Stimulated activated CD4-positive, alpha-beta T cell treated with anti-CD3 and anti-CD28 coated beads, Interleukin-1b, Interleukin-23, amount 100 ng/mL, for 4 hours (primary cell): ENCODE measurements around the gene ENO2.
"Not testable (repeated sequence)": the region's sequence is repeated elsewhere in the genome, so short reads cannot be mapped to it uniquely, and the experiment has no call there.

Source experiments
- DNase-seq, 2 donors: peaks; one replicate each; pipeline ENCODE4 v3.0.0-alpha.2; 2020; ENCODE audit warnings: low read depth in 2 of 2

Gene ENO2

DNA sequence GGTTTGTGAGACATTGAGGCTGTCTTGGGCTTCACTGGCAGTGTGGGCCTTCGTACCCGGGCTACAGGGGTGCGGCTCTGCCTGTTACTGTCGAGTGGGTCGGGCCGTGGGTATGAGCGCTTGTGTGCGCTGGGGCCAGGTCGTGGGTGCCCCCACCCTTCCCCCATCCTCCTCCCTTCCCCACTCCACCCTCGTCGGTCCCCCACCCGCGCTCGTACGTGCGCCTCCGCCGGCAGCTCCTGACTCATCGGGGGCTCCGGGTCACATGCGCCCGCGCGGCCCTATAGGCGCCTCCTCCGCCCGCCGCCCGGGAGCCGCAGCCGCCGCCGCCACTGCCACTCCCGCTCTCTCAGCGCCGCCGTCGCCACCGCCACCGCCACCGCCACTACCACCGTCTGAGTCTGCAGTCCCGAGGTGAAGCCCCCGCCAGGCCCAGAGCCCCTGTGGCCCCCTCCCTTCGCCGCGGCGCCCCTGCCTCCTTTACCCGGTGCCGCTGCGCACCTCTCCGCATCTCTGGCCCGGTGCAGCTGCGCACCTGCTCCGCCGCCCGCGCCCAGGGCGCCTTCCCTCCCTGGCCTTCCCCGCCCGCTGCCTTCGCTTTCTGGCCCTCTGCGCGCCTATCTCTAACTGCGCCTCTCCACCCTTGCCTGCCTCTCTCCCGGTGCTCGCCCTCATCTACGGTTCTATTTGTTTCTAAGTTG lies at the start of gene ENO2:
Gene ENO2, plus strand, starts transcription at position 335 of the 701 bp plus-strand sequence. CDS start 1,253 bp downstream, outside the sequence.
- peak; percentile 78 to 82 for DNase-seq

DNA sequence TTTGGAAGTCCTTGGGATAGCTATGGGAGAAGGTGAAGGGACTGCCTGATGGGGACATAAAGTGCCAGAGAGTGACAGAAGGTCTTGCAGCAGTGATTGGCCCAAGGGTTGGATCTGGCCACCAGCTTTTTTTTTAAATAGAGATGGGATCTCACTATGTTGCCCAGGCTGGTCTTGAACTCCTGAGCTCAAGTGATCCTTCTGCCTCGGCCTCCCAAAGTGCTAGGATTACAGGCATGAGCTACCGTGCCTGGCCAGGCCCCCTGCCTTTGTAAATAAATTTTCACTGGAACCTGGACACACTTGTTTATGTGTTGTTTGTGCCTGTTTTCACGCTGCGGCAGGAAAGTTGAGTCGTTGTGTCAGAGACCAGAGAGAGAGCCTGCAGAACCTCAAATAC lies 49.1 kb upstream of the ENO2 start:
- not testable (repeated sequence) for DNase-seq

DNA sequence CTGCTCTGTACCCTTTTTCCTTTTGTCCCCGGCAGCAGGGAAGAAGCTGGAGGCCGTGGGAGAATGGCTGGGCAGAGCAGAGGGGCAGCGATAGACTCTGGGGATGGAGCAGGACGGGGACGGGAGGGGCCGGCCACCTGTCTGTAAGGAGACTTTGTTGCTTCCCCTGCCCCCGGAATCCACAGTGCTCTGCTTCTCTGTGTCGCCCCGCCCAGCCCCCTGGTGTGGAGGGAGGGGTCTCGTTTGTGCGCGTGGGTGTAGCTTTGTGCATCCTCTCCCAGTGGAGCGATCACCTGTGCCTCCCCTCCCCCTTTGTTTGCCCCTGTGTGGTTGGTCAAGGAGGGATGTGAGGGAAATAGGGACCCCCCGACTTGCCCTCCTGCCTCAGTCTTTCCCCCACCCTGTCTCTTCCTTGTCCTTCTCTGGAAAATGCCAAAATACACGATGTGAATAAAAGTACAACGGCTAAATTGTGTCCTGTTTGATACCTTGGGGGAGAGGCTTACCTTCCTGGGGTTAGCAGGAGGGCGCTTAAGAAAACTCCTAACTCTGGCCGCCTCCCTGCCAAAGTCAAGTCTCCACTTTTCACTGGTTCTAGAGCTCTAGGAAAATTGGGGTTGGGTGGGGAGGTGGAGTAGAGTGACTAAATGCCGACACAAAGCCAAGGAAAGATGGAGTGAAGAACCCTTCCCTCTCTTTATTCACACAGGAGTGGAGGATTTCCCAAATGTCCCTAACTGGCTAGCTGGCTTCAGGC lies 48.0 kb upstream of the ENO2 start:
- no peak for DNase-seq

DNA sequence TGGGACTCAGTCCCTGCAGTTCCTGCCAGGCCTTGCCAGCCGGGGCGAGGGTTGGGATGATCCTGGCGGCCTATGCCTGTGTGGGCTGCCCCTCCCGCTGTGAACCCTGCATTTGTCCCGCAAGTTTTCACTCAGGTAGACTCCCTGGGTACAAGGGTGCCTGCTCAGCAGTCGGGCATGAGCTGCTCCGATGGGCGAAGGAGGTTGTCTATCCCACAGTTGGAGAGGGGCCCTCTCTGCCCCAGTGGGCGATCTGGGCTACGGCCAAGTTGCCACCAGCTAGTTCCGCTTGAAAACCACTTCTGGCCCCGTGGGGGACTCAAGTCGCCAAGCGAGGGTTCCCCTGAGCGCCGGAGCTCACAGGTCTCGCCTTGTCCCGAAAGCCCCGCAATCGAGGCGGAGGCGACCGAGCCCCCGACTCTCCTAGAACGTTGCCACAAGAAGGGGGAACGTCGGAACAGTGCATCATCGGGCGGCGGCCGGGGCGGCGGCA lies 47.4 kb upstream of the ENO2 start:
- DNase-seq, result no peak

DNA sequence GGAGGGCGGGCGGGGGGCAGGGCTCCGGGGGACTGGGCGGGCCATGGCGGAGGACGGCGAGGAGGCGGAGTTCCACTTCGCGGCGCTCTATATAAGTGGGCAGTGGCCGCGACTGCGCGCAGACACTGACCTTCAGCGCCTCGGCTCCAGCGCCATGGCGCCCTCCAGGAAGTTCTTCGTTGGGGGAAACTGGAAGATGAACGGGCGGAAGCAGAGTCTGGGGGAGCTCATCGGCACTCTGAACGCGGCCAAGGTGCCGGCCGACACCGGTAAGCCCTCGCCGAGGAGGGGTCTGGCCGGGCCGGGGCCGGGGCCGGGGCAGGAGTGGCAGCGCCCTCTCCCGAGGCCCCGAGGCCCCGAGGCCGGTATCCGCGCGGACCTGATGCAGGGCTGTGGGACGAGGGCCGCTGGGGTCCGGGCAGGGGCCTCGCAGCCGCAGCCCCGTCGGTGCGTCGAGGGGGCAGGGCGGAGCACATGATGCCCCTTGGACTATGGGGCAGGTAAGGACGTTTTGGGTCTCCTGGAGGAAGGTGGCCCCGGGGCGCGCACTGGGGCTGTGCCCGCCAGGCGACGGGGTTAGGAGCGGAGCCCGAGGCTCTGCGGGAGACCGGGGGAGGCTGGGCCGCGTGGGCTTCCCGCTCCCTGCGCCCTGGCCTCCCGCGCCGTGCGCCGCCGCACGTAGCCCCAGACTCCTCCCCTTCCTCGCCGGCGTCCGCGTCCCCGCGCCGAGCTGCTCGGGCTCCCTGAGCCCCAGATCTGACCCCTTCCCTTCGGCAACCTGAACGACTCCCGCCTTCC lies 46.8 kb upstream of the ENO2 start, which contains the start of gene TPI1:
Gene TPI1, plus strand, starts transcription at position 119 of the 798 bp plus-strand sequence. Its CDS starts 36 bp downstream, at position 155.
- peak; percentile 73 to 82 for DNase-seq

DNA sequence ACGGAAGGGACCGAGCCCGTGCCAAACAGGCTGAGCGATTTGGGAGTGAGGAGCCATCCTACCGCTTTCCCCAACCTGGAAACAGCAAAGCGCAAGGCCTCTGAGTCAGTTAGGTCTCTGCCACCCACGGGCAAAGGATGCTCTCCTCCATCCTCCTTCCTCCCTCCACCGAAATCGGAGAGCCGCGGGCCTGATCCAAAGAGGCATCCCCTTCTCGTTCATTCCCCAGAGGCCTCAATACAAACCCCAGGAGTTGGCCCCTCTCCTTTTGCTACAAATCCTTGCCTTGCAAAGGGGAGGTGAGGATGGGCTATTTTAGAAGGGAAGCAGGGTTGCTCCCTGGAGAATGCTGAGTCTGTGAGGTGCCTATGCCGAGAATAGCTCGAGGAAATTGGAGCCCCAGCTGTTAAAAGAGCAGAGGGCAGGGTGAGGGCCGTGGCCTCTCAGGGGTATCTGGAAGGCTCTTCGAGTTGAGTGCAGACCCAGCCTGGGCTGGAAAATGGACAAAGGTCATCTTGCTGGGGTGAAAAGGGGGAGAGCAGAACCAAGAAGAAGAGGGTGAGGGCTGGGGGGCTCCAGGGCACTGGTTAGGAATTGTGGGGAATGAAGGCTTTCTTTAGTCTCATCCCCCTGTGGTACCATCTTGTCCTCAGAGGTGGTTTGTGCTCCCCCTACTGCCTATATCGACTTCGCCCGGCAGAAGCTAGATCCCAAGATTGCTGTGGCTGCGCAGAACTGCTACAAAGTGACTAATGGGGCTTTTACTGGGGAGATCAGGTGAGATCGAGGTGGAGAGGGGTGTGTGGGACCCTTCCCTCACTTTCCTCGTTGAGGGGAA lies 46.0 kb upstream of the ENO2 start:
- peak in 1 of 2 donors; percentile 33 for DNase-seq

DNA sequence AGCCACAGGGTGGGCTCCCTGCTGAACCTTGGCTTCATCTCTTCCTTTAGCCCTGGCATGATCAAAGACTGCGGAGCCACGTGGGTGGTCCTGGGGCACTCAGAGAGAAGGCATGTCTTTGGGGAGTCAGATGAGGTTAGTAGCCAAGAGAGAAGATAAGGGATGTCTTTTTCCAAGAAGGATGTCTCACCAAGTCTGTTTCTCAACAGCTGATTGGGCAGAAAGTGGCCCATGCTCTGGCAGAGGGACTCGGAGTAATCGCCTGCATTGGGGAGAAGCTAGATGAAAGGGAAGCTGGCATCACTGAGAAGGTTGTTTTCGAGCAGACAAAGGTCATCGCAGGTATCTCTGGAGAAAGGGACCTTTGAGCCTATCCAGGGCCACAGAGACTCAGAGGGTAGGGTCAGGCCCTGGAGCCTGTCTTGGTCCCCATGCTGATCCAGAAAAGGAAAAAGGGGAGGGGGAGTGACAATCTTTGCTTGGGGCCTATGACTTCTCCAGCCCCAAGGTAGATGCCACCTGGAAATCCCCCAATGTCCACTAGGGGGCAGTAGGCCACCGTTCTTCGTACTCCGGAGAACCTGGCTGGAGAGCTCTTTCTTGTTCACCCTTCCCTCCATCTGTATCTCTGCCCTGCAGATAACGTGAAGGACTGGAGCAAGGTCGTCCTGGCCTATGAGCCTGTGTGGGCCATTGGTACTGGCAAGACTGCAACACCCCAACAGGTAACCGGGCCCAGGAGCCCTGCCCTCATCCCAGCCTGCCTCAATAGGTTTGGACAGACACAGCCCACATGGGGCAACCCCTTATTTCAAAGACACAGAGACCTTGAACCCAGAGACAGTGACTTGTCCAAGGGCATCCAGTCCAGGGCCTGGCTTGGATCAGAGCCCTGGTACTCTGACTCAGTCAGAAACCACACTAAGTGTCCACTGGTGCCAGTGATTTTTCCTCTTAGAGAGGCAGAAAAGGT lies 45.0 kb upstream of the ENO2 start:
- peak; percentile 69 to 86 for DNase-seq

DNA sequence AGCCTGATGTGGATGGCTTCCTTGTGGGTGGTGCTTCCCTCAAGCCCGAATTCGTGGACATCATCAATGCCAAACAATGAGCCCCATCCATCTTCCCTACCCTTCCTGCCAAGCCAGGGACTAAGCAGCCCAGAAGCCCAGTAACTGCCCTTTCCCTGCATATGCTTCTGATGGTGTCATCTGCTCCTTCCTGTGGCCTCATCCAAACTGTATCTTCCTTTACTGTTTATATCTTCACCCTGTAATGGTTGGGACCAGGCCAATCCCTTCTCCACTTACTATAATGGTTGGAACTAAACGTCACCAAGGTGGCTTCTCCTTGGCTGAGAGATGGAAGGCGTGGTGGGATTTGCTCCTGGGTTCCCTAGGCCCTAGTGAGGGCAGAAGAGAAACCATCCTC lies 44.1 kb upstream of the ENO2 start:
- DNase-seq, result not testable (repeated sequence)

DNA sequence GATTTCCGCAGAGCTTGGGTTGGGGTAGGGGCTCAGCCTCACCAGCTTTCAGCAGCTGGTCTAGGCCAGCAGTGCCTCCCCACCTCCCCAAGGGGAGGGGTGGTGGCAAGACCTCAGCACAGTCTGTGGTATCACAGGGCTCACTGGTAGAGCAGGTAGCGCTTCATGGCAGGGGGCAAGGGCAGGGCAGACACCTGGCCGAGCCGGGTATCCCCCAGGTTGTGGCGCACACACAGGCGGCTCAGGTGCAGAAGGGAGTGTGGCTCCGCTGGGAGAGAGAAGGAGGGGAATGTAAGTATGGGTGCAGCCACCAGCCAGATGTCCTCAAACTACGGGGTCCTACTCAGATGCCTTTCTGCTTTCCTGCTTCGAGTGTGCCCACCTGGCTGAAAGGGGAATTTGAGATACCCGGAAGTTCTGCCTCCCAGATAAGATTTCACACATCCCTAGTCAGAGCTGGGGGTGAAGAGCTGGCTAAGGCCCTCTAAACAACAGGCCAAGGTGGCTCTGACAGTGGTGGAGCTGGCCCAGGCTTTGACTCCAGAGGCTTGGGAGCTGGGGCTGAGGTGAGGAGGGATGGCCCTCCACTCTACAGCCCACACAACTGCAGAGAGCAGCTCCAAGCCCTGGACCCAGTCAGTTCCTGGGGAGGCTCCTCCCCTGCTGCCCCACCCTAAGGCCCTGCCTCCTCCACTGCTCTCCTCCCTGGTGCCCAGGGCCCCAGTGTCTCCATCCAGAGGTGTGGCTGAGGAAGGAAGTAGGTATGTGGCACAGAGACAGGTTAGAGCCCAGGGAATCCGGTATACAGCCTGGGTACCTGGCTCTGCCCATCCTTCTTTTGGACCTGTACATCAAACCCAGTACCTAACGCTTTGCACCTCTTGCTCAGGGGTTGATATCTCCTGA lies 43.1 kb upstream of the ENO2 start:
- DNase-seq, result peak in 1 of 2 donors; percentile 36

DNA sequence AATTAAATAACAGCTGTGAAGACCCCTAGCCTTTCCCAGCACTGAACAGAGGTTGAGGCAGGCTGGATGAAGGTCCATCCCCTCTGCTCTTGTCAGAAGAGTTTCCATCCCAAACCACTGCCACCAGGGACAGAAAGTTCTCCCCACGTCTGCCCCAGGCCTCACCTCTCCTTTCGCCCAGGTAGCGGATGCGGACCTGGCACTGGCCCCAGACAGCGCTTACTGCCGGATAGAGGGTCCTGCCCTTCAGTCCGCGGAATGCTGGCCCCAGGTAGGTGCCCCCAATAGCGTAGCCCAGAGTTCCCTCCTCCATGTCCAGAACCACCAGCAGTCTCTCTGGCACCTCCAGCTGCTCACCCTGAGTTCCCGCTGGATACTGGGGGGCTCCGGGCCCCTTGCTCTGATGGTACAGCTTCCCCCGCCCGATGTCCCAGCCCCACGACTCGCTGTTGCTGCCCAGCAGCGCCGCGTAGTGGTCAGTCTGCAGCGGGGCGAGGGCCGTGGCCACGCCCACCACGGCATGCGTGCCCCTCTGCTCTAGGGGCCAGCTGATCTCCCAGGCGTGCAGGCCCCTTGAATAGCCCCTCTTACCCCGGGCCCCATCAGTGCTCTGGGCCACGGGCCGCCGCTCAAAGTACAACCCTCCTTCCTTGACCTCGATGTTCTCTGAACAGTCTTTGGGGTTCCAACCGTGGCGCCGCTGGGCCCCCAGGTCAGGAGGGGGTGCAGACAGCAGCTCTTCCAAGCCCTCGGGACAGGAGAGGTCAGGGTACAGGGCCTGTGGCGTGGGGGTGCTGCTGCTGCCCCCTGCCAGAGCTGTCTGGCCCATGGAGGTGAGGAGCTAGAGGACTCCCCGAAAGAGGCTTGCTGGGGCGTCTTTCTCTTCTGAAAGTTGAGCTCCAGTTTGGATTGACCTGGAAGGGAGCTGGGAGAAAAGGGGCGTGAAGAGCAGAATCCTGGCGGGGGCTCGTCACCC lies 42.0 kb upstream of the ENO2 start:
- peak; percentile 69 to 84 for DNase-seq

DNA sequence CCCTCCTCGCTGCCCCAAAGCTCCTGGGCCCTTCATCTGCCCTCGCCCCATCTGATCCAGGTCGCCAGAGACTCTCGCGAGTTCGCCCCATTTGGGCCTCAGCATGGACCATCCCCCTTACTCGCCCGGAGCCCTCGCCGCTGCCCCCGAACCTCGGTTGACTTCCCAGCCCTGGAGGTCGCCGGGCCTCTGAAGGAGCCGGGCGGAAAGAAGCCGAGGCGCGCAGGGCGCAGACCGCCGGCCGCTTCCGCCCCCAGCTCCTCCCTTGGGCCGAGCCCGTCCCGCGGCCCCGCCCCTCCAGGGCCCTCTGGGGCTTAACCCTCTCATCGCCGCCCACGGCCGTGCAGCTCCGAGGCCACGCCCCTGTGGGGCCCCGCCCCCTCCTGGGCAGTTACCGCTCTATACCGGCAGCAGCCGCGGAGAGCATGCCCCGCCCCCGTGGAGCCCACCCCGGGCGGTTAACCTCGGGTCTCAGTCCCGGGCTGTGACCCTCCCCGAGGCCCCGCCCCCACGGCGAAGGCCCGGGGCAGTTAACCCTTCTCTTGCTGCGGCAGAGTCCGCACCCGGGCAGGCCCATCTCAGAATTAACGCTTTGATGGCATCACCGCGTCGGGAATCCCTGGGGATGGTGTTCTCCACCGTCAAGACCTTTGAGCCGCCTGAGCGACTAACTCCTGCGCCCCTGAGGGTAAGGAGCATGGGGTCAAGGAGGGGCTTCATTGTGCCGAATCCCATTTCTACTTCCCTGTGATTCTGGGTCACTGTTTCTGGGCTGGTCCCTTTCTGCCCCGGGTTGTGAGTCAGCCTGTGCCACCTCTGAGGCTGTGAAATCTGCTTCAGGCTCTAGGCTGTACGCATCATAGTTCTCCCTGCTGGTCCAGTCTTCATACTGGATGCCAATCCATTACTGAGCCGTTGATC lies 41.0 kb upstream of the ENO2 start, which contains the start of gene SPSB2:
Gene SPSB2, minus strand, starts transcription at position 210 of the 921 bp plus-strand sequence. CDS start 402 bp downstream, outside the sequence.
- peak; percentile 98 to 100 for DNase-seq

DNA sequence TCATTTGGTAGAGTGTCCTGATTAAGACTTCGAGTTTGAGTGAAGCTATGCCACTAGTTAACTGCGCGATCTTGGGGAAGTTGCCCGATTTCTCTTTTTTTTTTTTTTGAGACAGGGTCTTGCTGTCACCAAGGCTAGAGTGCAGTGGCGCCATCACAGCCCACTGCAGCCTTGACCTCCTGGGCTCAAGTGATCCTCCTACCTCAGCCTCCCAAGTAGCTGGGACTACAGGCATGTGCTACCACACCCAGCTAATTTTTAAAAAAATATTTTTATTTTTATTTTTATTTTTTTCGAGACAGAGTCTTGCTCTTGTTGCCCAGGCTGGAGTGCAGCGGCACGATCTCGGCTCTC lies 40.4 kb upstream of the ENO2 start:
- DNase-seq, result not testable (repeated sequence)

DNA sequence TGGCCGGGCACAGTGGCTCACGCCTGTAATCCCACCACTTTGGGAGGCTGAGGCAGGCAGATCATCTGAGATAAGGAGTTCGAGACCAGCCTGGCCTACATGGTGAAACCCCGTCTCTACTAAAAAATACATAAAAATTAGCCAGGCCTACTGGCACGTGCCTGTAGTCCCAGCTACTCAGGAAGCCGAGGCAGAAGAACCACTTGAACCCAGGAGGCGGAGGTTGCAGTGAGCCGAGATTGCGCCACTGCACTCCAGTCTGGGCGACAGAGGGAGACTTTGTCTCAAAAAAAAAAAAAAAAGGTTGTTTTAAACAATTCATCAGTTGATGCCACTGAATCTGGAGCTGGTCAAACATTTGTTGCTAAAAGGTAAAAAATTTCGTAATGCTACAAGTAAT lies 34.6 kb upstream of the ENO2 start:
- not testable (repeated sequence) for DNase-seq

DNA sequence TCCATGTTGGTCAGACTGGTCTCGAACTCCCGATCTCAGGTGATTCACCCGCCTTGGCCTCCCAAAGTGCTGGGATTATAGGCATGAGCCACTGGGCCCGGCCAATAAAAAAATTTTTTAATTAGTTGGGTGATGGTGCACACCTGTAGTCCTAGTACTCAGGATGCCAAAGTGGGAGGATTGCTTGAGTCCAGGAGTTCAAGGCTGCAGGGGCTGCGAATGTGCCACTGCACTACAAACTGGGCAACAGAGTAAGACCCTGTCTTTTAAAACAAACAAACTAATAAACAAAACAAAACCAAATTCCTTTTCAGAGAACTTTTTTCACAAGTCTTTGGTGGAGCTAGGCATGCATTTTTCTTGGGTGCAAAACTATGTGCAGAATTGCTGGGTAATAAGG lies 31.1 kb upstream of the ENO2 start:
- DNase-seq, result no peak

DNA sequence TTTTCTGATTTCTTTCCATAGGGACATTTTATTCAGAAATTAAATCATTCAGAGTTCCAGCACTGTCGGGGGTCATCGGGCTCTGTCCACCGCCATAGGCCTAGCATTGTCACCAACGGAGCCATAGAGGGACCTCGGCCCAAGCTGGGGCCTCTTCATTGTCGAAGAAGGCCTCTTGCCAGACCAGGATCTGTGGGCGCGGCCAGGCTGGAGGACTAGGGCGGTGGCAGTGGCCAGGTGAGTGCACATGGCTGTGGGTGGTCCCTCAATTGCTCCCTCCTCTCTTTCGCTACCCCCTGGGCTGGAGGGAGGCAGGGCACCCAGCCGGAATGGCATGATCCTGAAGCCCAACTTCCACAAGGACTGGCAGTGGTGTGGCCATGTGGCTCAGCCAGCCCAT lies 30.7 kb upstream of the ENO2 start:
- DNase-seq, result no peak

DNA sequence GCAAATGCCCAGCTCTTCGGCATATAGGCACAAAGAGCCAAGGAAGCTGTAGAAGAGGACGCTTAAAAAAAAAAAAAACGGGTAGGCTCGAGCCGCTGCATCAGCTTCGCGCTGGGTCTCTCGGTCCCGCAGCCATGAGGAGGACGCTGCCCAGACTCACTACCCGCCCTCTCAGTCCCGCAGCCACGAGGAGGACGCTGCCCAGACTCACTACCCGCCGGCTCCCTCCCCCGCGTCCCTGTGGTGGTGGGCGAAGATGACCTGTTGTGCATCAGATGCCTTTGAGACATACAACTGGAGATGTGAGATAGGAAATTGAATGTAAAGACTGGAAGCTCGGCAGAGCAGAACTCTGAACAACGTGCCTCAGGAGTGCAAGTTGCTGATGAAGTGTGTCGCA lies 29.8 kb upstream of the ENO2 start:
- no peak for DNase-seq
